Measurements from ENCODE around the gene PLOD2. TPM values are rescaled to one million over a fixed set of nuclear protein-coding genes. Genes with fewer than 3 reads are reported as not detected.

Gene PLOD2
- total RNA-seq, 1 donor from 2014 or later: 0.23 TPM

DNA sequence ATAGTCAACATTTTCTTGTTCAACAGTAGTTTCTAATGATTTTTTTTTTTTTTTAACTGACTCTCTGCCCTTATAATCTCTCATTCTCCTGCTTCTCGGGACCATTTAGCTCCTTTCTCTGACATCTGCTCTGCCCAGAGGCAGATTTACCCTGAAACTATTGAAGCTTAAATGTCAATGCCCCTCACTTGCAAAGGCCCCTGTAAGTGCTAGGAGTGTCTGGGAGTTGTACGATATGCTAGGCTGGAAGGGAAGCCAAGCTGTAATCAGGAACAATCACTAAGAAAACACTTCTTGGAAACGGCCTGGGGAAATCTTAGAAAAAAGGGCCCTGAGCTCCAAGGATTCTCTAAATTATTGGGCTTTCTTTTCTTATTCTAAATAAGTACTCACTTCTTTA lies 5.8 kb upstream of the PLOD2 start:
- intact Hi-C loops (cut with micrococcal nuclease): no loop called here

GRCh38 chr3:146166415-146166821 lies 5.4 kb upstream of the PLOD2 start:
- intact Hi-C loops (cut with micrococcal nuclease): no loop called here

DNA sequence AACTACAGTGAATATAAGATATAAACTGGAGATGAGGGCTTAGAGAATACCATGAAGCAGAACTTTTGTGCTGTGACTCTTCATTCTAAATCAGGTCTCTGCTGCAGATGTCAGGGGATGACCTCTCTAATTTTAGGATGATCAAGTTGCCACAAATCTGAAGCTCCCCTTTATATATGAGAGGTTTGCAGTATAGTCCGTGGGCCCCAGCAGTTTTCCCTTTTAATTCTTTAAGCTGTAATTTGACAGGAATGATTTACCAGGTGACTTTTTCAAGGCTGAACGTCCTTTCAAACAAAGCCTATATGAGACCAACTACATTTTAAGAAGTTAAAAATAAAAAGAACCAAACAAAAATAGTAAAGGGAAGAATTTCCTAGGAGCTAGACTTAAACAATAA lies 4.9 kb upstream of the PLOD2 start:
- intact Hi-C loops (cut with micrococcal nuclease): no loop called here

DNA sequence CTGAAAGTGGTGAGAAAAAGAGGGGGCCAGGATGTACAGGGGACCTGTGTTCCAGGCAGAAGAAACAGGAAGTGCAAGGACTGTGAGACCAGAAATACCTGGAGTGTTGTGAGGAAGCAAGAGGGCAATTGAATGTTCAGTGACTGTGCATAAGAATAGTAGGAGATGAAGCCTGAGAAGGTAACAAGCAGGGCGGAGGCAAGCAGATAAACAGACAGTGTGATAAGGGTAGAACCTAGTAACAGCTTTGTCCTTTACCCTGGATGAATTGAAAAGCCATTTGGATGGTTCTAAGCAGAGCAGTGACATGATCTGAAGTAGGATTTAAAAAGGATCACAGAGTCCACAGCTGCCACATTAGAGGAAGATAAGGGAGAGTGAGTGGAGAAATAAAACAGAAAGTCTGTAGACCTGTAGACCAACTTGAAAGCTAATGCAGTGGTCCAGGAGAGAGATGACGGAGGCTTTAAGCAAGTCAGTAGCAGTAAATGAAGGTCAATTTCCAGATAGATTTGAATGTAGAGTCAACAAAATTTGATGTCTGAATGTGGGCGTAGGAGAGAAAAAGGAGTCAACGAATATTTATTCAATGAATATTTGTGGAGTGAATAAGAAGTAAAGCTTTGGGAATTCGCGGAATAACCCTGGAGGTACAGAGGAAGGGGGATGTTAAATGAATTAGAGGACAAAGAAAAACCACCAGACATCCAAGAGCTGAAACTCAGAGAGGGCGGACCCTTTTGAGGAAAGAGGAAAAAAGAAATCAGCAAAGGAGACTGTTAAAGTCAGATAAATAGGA lies 4.2 kb upstream of the PLOD2 start:
- intact Hi-C loops (cut with micrococcal nuclease): no loop called here

DNA sequence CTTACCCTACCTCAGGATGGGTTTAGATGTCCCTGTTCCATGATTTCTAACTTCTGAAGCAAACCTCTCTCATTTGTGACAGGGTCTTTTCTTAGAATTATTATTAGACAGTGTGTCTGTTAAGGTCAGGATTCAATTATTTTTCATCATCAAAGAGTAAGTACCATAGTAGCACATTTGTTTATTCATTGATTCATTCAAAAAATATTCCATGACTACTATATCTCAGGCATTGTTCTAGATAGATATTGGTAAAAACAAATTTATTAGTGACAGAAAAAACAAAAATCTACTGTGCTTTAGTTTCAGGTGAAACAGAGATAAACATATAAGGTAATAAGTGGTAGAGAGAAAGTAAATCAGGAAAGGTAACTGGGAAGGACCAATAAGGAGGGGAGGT lies 3.5 kb upstream of the PLOD2 start:
- intact Hi-C loops (cut with micrococcal nuclease): no loop called here

- intact Hi-C loops (cut with micrococcal nuclease): no loop called here
Observed at GRCh38 chr3:146164071-146164470, 3.1 kb upstream of the PLOD2 start.

DNA sequence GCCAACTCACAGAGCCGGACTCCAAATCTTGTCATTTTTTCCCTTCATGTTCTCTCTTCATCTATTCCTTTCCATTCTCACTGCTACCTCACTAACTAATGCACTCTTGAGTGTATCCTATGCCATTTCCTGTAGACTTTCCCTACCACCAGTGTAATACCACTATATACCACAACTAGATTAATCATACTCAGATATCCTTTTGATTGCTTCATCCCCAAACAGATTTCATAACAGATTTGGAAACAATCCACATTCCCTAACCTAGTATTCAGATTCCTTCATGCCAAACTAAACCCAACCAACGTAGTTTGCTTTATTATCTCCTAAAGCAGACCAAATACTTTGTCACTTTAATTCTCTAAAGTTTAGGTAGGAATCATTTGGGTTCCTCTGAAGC lies 2.6 kb upstream of the PLOD2 start:
- intact Hi-C loops (cut with micrococcal nuclease): no loop called here

GRCh38 chr3:146162561-146162960 lies 1.6 kb upstream of the PLOD2 start:
- intact Hi-C loops (cut with micrococcal nuclease): no loop called here

DNA sequence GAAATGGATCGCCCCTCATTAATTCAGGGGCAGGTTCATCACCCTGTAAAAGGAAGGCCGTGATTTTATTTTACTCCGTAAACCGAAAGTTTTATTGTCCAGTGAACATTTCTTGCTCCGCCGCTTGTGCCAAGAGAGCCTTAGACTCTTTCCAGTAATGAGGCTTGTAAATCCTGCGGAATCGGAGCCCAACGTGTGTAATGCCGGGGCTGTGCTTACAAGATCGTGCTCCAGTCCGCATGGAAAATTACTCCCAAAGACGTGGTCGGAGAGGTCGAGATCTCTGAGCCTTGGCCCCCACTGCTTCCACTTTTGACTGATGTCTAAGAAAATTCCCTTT lies 649 bp upstream of the PLOD2 start:
- intact Hi-C loops (cut with micrococcal nuclease): no loop called here

DNA sequence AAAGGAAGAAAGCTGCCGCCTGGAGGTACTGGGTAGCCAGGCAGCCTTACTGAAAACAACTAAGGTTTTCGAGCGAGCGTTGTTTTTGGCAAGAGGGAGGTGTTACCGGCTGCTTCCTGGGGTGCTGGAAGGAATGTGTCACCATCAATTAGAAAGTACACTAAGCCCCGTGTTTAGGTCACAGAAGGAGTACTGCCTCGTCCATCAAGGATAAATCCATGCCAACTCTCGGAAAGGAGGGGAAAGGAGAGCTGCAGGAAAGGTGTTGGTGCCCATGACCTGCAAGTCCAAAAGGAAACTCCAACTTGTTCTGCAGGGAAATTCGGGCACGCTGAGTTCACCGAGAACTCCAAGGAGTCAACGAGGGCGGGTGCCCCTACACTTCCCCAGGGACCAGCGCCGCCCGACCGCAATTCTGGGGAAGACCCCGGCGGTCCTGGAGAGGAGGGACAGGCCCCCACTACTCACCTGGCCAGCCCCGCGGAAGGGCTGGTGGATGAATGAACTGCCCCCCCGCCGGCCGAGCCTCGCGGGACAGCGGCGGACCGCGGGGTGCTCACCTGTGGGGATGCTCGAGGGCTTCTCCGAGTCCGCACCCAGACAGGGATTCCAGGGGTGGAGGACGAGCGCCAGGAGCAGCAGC lies 542 bp downstream of the PLOD2 start:
- intact Hi-C loops (cut with micrococcal nuclease): no loop called here

DNA sequence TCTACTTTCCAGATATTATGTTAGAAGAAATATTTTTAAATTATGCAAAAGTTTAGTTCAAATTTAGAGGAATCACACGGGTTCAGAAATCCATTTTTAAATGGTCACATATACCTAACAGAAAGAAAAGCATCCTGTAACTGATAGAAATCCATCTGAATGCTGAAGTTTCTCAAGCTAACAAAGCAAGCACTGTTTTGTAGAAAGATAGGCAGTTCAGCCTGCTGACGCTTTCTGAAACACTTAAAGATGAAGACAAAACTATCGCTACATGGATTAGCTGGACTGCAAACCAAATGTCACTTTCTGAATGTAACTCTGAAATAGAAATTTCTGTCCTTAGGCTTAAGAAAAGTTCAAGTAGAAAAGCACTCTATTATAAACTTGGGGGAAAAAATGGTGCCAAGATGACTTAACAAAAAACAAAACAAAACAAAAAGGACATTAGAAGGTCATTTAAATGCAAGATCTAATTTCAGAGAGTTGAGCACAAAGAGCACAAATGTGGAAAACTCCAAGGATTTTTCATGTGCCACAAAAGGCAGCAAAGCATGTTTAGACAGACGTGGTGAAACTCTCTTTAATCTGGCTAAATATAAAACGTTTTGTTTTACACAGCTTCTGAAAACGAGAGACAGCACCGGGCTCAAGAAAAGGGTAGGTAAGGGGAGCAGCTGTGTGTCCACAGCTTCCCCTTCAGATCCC lies 1.2 kb downstream of the PLOD2 start:
- intact Hi-C loops (cut with micrococcal nuclease): no loop called here

DNA sequence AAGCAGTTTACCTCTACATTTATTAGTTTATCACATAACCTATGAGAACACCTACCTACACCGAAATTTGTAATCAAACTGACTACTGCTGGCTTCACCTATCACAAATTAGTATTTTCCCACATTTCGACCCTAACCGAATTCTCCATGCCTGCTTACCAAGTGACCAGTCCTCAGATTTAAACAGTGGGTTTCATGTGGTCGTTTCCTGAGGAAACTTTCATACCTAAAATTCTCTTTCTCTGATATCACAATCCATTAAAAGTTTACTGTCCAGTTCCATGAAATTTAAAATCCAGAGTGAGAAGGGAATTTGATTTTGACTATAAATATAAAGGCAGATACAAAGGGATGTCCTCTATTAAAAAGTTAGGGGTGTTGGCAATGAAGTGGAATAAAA lies 1.9 kb downstream of the PLOD2 start:
- intact Hi-C loops (cut with micrococcal nuclease): no loop called here

- intact Hi-C loops (cut with micrococcal nuclease): no loop called here
Observed at GRCh38 chr3:146157325-146158060, 3.5 kb downstream of the PLOD2 start.

- intact Hi-C loops (cut with micrococcal nuclease): no loop called here
Observed at GRCh38 chr3:146156666-146157314, 4.2 kb downstream of the PLOD2 start.

DNA sequence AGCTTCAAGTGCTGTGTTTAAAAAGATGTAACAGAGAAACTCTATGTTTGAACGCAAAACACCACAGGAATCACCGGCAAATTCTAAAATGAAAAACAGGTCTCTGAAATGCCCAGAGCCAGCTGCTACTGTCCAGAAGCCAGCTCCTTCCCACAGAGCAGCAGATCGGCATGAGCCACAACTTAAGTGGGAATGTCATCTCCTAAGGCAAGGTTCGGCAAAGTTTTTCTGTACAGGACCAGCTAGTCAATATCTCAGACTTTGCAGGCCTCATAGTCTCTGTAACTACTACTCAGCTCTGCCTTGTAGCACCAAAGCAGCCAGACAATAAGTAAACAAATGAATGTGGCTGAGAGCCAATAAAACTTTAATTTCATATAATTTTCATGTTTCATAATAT lies 4.9 kb downstream of the PLOD2 start:
- intact Hi-C loops (cut with micrococcal nuclease): no loop called here

DNA sequence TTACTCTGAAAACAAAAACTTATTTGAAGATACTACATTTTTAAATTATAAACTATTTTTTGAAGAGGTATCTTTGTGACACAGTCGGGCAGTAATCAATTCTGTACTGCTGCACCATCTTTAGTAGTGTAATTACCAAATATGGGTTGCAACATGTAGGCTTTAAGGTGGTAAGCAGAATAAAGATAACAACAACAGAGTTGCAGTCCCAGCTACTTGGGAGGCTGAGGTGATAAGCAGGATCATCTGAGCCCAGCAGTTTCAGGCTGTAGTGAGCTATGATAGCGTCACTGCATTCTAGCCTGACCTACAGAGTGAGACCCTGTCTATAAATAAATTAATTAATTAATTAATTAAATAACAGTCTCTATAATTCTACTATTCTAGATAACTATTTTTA lies 6.0 kb downstream of the PLOD2 start:
- intact Hi-C loops (cut with micrococcal nuclease): no loop called here

DNA sequence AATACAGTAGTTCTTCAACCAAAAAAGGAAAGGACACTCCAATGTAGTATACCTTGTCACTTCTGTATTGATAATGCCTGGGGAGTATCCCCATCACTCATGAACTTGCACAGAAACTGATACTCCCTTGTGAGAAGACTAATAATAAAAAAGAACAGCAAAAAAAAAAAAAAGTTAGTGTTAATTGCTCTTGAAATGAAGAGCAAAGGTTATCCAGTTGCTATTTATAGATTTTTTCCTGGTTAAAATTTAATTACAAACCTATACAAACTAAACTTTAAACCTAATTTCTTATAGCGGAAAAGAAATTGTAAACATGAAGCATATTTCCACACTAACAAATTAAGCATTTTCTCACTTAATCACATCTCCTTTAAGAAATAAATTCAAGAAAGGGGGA lies 6.7 kb downstream of the PLOD2 start:
- intact Hi-C loops (cut with micrococcal nuclease): no loop called here

GRCh38 chr3:146153429-146153828 lies 7.6 kb downstream of the PLOD2 start:
- intact Hi-C loops (cut with micrococcal nuclease): no loop called here

DNA sequence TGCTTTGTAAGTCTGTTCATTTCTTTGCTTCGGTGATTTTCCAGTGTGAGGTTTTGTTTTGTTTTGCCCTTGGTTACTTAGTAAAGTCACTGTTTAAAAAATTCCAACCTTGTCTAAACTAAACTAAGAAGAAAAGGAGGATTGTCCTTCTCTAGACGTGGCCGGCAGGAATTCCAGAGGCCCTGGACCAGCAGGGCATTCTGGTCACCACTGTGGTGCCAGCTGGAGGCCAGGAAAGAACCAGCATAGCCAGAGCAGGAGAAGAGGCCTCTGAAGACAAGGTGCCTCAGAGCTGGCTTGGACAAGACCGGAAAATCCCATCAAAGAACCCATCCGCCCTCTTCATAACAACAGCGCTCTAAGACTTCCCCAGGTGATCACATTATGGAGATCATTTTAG lies 8.2 kb downstream of the PLOD2 start:
- intact Hi-C loops (cut with micrococcal nuclease): no loop called here

GRCh38 chr3:146148468-146148931 lies 12.5 kb downstream of the PLOD2 start:
- intact Hi-C loops (cut with micrococcal nuclease): no loop called here

- intact Hi-C loops (cut with micrococcal nuclease): no loop called here
Observed at GRCh38 chr3:146145642-146146041, 15.3 kb downstream of the PLOD2 start.

All from T-helper 2 cell treated with Interferon-gamma antibody and Interleukin-4, amounts not matched to agents 100 ng/mL and 5 ng/mL, for 36 hours (primary cell).